Measurements from ENCODE around the gene ATP8A2.

GRCh38 chr13:25906191-25906661 is 534.5 kb downstream of the ATP8A2 start:
- TF ChIP-seq EZH2 (IDR thresholded peaks at IDR 0.05) (no peak), POLR2AphosphoS5 (IDR thresholded peaks at IDR 0.05; ENCODE audit: borderline replicate concordance, low read depth, low read length) (no peak)
